Cerebellar cortex (tissue), 1 donor: ENCODE results near the gene SNAPC3.

Experiments
- DNase-seq: peaks from one replicate; pipeline ENCODE4 v3.0.0-alpha.2; 2015; ENCODE audit warnings: low spot score

The SNAPC3 gene

GRCh38 chr9:15492485-15493150 is 69.9 kb downstream of the SNAPC3 start:
- no peak for DNase-seq

- DNase-seq, result no peak
These were observed 75.7 kb downstream of the SNAPC3 start for GRCh38 chr9:15498246-15498995.

GRCh38 chr9:15499139-15499538 is 76.5 kb downstream of the SNAPC3 start:
- no peak for DNase-seq

- DNase-seq, result no peak
These were observed 78.5 kb downstream of the SNAPC3 start for GRCh38 chr9:15501179-15501578.

- no peak for DNase-seq
These were observed 79.1 kb downstream of the SNAPC3 start for GRCh38 chr9:15501803-15502202.

GRCh38 chr9:15505921-15506320 is 83.2 kb downstream of the SNAPC3 start:
- no peak for DNase-seq

GRCh38 chr9:15509931-15510788 is 87.5 kb downstream of the SNAPC3 start:
- DNase-seq, result peak; percentile 62

GRCh38 chr9:15510789-15511575 is 88.3 kb downstream of the SNAPC3 start, which contains the start of gene PSIP1:
Gene PSIP1, minus strand, starts transcription at chr9:15510970. Its CDS starts 782 bp downstream, at chr9:15510188.
- DNase-seq, result peak; percentile 88
